Endothelial cell of umbilical vein (primary cell): ENCODE measurements around the gene FUT8.
"Not testable (repeated sequence)": the region's sequence is repeated elsewhere in the genome, so short reads cannot be mapped to it uniquely, and the experiment has no call there.

ENCODE experiments used
- POLR2AphosphoS5 ChIP-seq: IDR thresholded peaks from 2 replicates; pipeline ENCODE4 v1.6.1; 2012; ENCODE audit warnings: low read depth, mild to moderate bottlenecking, control low read depth, low read length, moderate library complexity; ENCODE audit not compliant: insufficient read depth
- TF ChIP-seq, protein P1 (sequence below): IDR thresholded peaks from 2 replicates; pipeline ENCODE4 v1.6.1; 2011; ENCODE audit not compliant: insufficient read depth, insufficient read length

DNA sequence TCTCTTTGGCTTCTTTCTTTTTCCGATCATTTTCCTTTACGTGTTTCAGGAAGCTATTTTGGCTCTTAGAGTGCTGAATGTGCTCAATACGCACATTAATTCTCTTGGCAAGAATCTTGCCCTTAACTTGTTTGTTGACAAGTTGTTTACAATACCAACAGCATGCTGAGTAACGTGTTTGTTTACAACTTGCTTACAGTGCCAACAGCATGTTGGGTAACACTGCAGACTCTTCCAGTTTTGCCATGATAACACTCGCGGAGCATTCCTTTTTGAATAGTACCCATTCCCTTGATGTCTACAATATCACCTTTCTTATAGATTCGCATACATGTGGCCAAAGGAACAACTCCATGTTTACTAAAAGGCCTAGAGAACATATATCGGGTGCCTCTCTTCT lies 55.4 kb downstream of the FUT8 start:
- TF ChIP-seq, protein P1, sequence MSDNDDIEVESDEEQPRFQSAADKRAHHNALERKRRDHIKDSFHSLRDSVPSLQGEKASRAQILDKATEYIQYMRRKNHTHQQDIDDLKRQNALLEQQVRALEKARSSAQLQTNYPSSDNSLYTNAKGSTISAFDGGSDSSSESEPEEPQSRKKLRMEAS = not testable (repeated sequence)
- not testable (repeated sequence) for TF ChIP-seq POLR2AphosphoS5
